Measurements from ENCODE around the gene SVOP. TPM values are rescaled to one million over a fixed set of nuclear protein-coding genes. Genes with fewer than 3 reads are reported as not detected.

Gene SVOP
- total and polyA plus RNA-seq, 2 of the 8 experiments (the other 6 are each of a cell fraction or from before 2014, with no cell fraction given): 0.06 TPM; not detected in 1

- Histone ChIP-seq H3K9me3 (ENCODE audit: insufficient read depth in 2 of 2, low read depth in 1 of 2, low read length in 1 of 2) (no peaks in the 10 kb centered on the region; a peak in 1 of 4 replicates), H2AFZ (ENCODE audit: low read length) (no peak overlapping the region), H3K79me1 (ENCODE audit: low read depth, low read length) (no peaks in the 10 kb centered on the region), H3K79me2 (ENCODE audit: control insufficient read depth in 1 of 2, insufficient read depth in 2 of 2, low read length in 2 of 2) (no peaks in the 10 kb centered on the region), H3K27me3 (replicated peaks in 1 of 4; ENCODE audit: control insufficient read depth in 3 of 4, extremely low read depth in 1 of 4, insufficient read depth in 3 of 4, low read length in 3 of 4) (no peaks in the 10 kb centered on the region), H2BK15ac (ENCODE audit: low read length) (no peak overlapping the region), H3K23ac (ENCODE audit: insufficient read length) (no peak overlapping the region), H3K4me1 (replicated peaks in 1 of 4; ENCODE audit: control insufficient read depth in 3 of 4, insufficient read depth in 4 of 4, low read length in 3 of 4) (no peaks in the 10 kb centered on the region), H2AK5ac (ENCODE audit: low read depth, low read length) (no peak overlapping the region), H3K18ac (ENCODE audit: extremely low read depth, low read length) (no peak overlapping the region), H4K8ac (ENCODE audit: extremely low read depth, insufficient read depth, low read length) (no peak overlapping the region), H3K23me2 (ENCODE audit: low read depth, low read length) (peaks cover 9% of the 10 kb centered on the region), H2BK12ac (ENCODE audit: low read depth, low read length) (no peak overlapping the region), H3K36me3 (ENCODE audit: control insufficient read depth in 2 of 4, insufficient read depth in 4 of 4, low read length in 3 of 4) (no peaks in the 10 kb centered on the region), H3K4me2 (ENCODE audit: insufficient read depth in 1 of 2, low read depth in 2 of 2, low read length in 2 of 2) (no peak overlapping the region), H3K56ac (replicated peaks; ENCODE audit: insufficient read length, low read depth, low read length) (no peak overlapping the region), H2BK20ac (ENCODE audit: low read length) (no peak overlapping the region), H3K14ac (ENCODE audit: insufficient read length) (no peak overlapping the region), H2BK120ac (replicated peaks; ENCODE audit: low read depth, low read length) (no peak overlapping the region), H4K20me1 (replicated peaks in 1 of 2; ENCODE audit: control insufficient read depth in 1 of 2, insufficient read depth in 2 of 2, low read length in 2 of 2) (peaks cover 0 to 6% of the 10 kb centered on the region in 2 experiments), H3K4me3 (ENCODE audit: extremely low read depth in 1 of 4, insufficient read depth in 2 of 4, low read depth in 3 of 4, low read length in 4 of 4) (no peak overlapping the region), H3K4ac (replicated peaks; ENCODE audit: insufficient read length, low read depth, low read length) (no peak overlapping the region), H3K27ac (ENCODE audit: low read depth, low read length) (no peak overlapping the region), H2BK5ac (ENCODE audit: low read depth, low read length) (no peak overlapping the region), H4K91ac (replicated peaks; ENCODE audit: insufficient read length, low read length) (no peak overlapping the region), H3K9ac (replicated peaks in 1 of 4; ENCODE audit: extremely low read depth in 1 of 4, low read depth in 3 of 4, low read length in 3 of 4) (no peak overlapping the region), H4K5ac (ENCODE audit: insufficient read length, low read depth, low read length) (no peak overlapping the region)
- DNase-seq (ENCODE audit: low read depth in 1 of 2, low spot score in 2 of 2): no peak
- FAIRE-seq: no peak
- TF ChIP-seq NRF1 (IDR thresholded peaks at IDR 0.05; ENCODE audit: low read depth, low read length) (no peak), KDM5A (IDR thresholded peaks at IDR 0.05; ENCODE audit: low read length) (no peak), TAF1 (IDR thresholded peaks at IDR 0.05; ENCODE audit: low read depth, low read length) (no peak), POU5F1 (IDR thresholded peaks at IDR 0.05; ENCODE audit: low read depth, low read length) (no peak), SUZ12 (IDR thresholded peaks at IDR 0.05; ENCODE audit: low read length) (no peak)
- WGBS, 2 experiments (ENCODE audit: extremely low coverage in 1 of 2, insufficient coverage in 1 of 2, insufficient read length in 1 of 2, insufficient replicate concordance in 2 of 2, low coverage in 1 of 2, low lambda C conversion rate in 2 of 2, missing lambda C conversion rate in 1 of 2): 91% methylated on average over 4 of the region's 4 CpGs; no CpG with 5 or more reads in 1 of the 2 experiments
- CTCF ChIA-PET (ENCODE audit: partially characterized antibody): interaction anchor here (0.6 to 1.3 kb wide), 5 partner anchors 10 to 678 kb away, joined by 3 to 5 read pairs (median 3); no protein-coding TSS in a partner anchor
- POLR2A ChIA-PET (ENCODE audit: partially characterized antibody): no interaction called here
These were observed 124.1 kb downstream of the SVOP start for GRCh38 chr12:108896817-108897216.
